GM12891 (cell line): Measurements from ENCODE around the gene TENM4.

ENCODE experiments used
- DNase-seq: peaks from one replicate; pipeline ENCODE4 v3.0.0; 2011; ENCODE audit warnings: low spot score; ENCODE audit not compliant: insufficient read length
- FAIRE-seq: peaks from 2 replicates; lab custom pipeline; 2011; peaks lifted over from hg19 to GRCh38; lab: Jason Lieb, UNC
- PAX5 ChIP-seq: IDR thresholded peaks from 2 replicates; pipeline ENCODE4 v1.6.1; 2011; ENCODE audit warnings: low read length, moderate library complexity, mild to moderate bottlenecking; ENCODE audit not compliant: insufficient read depth, severe bottlenecking
- POLR2A ChIP-seq: IDR thresholded peaks from 2 replicates; pipeline ENCODE4 v1.6.1; 2011; ENCODE audit warnings: low read depth, low read length, control low read depth
- POLR2AphosphoS5 ChIP-seq: IDR thresholded peaks from 2 replicates; pipeline ENCODE4 v1.6.1; 2011; ENCODE audit warnings: low read depth, low read length, control low read depth
- POU2F2 ChIP-seq: IDR thresholded peaks from 2 replicates; pipeline ENCODE4 v1.6.1; 2011; ENCODE audit warnings: low read depth, mild to moderate bottlenecking, control low read depth, low read length, moderate library complexity
- SPI1 ChIP-seq: IDR thresholded peaks from 2 replicates; pipeline ENCODE4 v1.6.1; 2011; ENCODE audit warnings: low read depth, low read length, control low read depth
- TAF1 ChIP-seq: IDR thresholded peaks from 2 replicates; pipeline ENCODE4 v1.6.1; 2011; ENCODE audit warnings: low read depth, low read length, control low read depth

TENM4 gene

DNA sequence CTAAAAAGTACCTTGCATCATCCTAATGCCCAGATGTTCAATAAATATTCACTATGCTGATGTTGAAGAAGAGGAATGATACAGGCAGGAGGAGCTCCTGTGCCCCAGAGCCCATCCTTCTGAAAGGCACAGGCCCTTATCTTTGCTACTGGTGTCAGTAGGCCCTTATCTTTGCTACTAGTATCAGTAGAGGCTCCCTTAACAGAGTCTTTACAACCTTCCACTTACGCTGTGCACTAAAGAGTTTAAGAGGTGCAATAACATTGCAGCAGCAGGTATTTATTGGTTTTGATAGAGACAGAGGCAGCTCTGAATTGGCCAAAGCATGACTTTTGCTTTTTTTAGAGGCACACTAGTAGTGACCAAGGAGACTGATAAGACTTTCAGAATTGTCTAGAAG is 174.4 kb downstream of the TENM4 start:
- DNase-seq (no peak), FAIRE-seq (no peak)
- TF ChIP-seq POU2F2, result no peak
- TF ChIP-seq POLR2AphosphoS5, result no peak
- no peak for TF ChIP-seq TAF1
- TF ChIP-seq SPI1, result no peak
- TF ChIP-seq PAX5, result no peak
- no peak for TF ChIP-seq POLR2A

DNA sequence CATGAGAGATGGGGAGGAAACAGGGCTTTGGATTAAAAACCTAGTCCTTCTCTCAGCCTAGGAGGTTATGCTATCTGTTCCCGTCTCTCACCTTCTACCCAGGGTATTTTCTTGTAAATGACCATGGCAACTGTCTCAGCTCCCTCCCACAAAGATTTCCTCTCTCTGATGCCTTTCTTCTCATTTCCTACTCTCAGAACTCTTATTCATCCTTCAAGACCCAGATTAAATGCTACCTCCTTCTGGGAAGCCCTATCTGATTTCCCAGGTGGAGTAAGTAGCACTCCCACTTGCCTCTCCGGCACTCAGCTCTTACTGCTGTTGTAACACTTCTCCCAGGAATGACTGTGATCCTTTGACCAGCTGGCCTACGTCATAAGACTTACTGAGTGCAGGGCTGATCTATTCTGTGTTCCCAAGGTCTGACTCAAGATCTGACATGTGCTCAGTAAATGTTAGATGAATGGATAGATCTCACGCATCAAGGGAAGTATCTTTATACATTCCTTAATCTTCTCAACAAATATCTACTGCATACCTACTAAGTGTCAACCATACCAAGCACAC is 175.0 kb downstream of the TENM4 start:
- no peak for FAIRE-seq
- TF ChIP-seq SPI1, result no peak
- TF ChIP-seq POU2F2, result no peak
- no peak for TF ChIP-seq PAX5
- no peak for TF ChIP-seq POLR2AphosphoS5
- TF ChIP-seq POLR2A, result no peak
- no peak for DNase-seq

DNA sequence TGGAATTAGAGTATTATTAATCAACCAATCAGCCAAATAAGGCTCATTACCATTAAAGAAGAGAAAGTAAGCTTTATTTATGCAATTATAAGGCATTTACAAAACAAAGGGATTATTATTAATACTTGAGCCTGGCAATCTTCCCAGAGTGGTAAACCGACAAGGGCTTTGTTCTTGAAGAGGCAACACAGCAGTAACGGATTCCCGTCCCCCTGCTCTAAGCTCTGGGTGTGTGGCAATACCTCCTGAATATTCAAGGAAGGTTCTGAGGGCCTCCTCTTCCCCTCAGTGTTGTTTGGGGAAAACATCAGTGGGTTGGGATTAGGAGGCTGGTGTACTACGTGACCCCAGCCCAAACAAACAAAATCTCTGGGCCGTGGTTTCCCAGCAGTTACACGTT is 176.5 kb downstream of the TENM4 start:
- no peak for TF ChIP-seq POU2F2
- TF ChIP-seq POLR2AphosphoS5, result no peak
- TF ChIP-seq POLR2A, result no peak
- no peak for FAIRE-seq

DNA sequence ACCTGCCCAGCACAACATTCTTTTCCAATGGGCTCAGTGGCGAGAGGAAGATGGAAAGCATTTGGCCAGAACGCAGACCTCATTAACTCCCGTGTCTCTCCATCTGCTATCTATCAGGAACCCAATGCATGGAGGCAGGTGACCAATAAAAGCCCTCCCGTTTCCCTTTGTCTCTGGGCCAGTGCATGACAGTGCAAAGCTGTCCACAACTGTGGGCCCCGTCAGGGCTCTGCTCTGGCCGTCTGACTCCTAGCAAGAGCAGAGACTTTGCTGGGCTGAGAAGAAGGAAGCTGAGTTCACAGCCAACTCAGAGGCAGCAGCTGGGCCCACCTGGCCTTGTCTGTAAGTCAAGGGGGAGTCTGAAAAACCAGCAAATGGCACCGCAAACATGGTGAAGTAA is 177.8 kb downstream of the TENM4 start:
- TF ChIP-seq SPI1 (no peak), POLR2AphosphoS5 (no peak), TAF1 (no peak), POU2F2 (no peak), PAX5 (no peak), POLR2A (no peak)
- DNase-seq, result no peak
- no peak for FAIRE-seq

More for the DNA sequence above, 176.5 kb downstream of the TENM4 start:
- DNase-seq, result no peak

DNA sequence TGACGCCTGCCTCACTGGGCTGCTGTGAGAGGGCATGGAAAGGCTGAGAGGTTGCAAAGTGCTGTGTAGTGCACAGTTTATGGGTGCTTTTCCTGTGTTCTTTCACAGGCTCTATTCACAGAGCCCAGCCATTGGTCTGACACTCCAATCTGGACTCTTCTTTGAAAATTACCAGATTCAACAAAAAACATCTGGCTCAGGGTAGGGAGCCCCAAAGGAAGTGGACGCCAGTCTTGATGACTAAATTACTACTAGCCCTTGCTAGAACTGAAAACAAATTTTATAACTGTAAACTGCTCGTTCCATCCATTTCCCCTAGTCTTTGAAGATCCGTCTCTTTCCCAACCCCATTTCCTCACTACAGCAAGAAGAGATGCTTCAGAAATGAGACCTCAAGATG is 178.6 kb downstream of the TENM4 start:
- FAIRE-seq (no peak), DNase-seq (no peak)
- no peak for TF ChIP-seq POLR2A
- TF ChIP-seq POU2F2, result no peak
- no peak for TF ChIP-seq SPI1
- no peak for TF ChIP-seq PAX5
- no peak for TF ChIP-seq TAF1
- no peak for TF ChIP-seq POLR2AphosphoS5

DNA sequence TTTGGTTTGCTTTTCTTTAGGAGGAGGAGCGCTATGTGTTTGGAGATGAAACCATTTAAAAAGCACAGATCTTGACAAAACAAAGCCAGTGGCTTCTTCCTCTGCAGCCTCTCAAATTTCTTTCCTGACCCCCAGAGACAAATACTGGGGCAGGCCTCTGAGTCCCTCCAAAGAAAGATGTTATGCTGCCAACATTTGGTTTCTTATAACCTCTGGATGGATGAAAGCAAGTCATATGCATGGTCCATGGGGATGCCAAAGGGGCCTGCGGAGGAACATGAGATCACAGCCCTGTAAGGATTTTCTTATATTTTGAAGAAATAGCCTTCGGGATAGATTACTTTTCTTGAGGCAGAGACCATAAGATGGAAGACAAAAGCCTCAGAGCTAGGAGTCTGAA is 179.1 kb downstream of the TENM4 start:
- TF ChIP-seq POLR2A (no peak), SPI1 (no peak), PAX5 (no peak), POLR2AphosphoS5 (no peak), POU2F2 (no peak), TAF1 (no peak)
- no peak for DNase-seq
- FAIRE-seq, result no peak

DNA sequence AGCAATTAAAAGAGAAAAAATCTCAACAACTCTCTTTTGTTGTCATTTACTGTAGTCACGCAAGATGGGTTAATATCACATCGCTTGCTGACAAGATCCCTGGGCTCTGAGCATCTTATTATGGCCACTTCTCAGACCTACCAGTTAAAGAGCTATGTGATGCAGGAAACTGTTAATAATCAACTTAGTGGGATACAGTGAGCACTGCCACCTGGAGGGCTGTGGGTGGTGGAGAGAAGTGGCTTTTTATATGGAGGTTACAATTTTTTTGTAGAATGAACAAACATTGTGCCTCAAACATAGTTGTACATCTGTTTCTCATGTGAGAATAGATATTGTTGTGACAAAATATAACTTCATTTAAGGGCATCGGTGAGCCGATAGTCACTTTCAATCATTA is 181.0 kb downstream of the TENM4 start:
- DNase-seq (no peak), FAIRE-seq (no peak)
- TF ChIP-seq TAF1, result no peak
- TF ChIP-seq SPI1, result no peak
- TF ChIP-seq POLR2AphosphoS5, result no peak
- TF ChIP-seq PAX5, result no peak
- TF ChIP-seq POLR2A, result no peak
- TF ChIP-seq POU2F2, result no peak

DNA sequence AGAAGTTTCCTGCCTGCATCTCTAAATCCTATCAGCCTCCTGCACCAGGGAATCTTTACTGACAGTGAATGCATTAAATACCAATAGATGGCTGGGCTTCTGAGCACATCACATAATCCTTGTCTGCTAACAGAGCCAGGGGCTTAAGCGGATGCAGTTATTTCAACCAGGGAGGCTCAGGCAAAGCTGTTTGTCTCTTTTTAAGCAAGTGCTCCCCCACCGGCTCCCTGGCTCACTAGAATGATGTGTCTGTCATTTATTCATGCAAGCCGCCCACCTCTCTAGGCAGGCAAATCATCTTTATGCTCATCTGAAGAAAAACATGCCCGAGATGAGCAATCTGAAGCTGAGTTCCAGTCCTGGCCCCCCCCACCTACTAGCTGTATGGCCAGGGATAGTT is 182.3 kb downstream of the TENM4 start:
- DNase-seq (no peak), FAIRE-seq (no peak)
- no peak for TF ChIP-seq TAF1
- no peak for TF ChIP-seq SPI1
- no peak for TF ChIP-seq PAX5
- TF ChIP-seq POU2F2, result no peak
- no peak for TF ChIP-seq POLR2A
- TF ChIP-seq POLR2AphosphoS5, result no peak

DNA sequence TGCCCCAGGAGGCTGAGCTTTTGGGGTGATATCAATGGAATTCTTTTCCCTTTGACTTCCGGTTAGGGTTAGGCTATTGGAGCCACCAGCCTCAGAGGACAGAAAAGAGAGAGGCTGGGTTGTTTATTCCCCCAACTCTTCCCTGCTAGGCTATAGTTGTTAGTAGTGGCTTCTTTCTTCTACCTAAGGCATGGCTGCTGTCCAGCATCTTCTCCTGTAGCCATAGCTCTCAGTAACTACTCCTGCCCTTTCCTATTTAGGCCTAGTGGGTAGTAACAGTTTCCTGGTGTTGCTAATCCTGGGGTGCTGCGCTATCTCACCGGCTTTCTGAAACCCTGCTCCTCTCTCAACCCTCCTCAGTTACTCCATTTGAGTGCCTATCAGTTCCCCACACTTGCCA is 184.9 kb downstream of the TENM4 start:
- no peak for TF ChIP-seq TAF1
- no peak for TF ChIP-seq POU2F2
- FAIRE-seq, result no peak
- DNase-seq, result no peak

DNA sequence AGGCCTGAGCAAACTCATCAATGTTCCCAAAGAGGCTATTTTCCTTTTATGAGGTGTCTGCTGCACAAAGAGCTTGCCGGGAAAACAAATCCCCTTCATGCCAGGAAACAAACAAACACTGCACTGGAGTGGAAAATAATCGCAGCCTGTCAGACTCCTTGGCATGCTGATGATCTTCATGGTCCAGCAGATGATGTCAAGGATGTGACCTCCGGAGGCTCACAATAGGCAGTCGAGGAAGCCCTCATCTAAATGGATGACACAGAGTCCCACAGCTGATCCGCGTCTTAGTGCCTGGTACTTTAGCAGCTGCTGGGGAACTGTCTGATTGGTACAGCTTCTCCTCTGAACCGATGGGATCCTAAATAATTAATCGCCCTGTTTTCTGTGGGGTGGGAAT is 187.6 kb downstream of the TENM4 start:
- DNase-seq (no peak), FAIRE-seq (no peak)
- TF ChIP-seq POU2F2 (no peak), TAF1 (no peak), SPI1 (no peak), POLR2AphosphoS5 (no peak), POLR2A (no peak), PAX5 (no peak)
